GM18520 (cell line): Measurements from ENCODE around the gene SH3D19.
"Not testable (repeated sequence)": the region's sequence is repeated elsewhere in the genome, so short reads cannot be mapped to it uniquely, and the experiment has no call there.

ENCODE experiments used
- ATAC-seq: cut with Tn5 transposase; IDR thresholded peaks from one replicate; pipeline ENCODE4 v1.9.1; 2021; ENCODE audit not compliant: unreplicated experiment

SH3D19 gene

GRCh38 chr4:151323667-151324066, 1.7 kb downstream of the SH3D19 start:
- no peak for ATAC-seq

GRCh38 chr4:151322570-151322969, 2.8 kb downstream of the SH3D19 start:
- ATAC-seq = no peak

DNA sequence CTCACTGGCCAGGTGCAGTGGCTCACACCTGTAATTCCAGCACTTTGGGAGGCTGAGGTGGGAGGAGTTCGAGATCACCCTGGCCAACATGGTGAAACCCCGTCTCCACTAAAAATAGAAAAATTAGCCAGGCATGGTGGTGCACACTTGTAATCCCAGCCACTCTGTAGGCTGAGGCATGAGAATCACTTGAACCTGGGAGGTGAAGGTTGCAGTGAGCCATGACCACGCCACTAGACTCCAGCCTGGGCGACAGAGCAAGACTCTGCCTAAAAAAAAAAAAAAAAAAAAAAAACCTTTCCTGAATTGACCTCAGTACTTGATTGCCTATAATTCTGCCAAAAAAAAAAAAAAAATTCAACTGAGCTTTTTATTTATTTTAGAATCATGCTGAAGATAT, 3.2 kb downstream of the SH3D19 start:
- not testable (repeated sequence) for ATAC-seq

GRCh38 chr4:151321586-151321985, 3.8 kb downstream of the SH3D19 start:
- ATAC-seq = no peak

DNA sequence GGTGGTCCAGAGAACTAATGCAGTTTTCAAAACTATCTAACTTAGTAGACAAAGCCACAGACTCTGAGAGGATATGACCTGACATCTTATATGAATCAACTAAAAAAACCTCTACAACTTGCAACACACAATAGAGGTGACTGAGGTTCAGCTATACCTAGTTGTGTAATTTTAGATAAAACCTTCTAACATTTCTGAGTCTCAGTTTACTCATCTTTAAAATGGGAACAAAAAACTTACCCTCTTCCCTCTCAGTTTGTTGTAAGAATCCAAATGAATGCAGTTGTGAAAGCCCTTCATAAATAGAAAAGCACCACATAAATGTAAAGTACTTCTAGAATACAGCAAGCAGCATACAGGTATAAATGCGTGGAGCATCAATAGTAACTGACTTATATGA, 5.9 kb downstream of the SH3D19 start:
- ATAC-seq = no peak

- ATAC-seq = no peak
These were observed 6.9 kb downstream of the SH3D19 start for GRCh38 chr4:151318307-151319006.

GRCh38 chr4:151316645-151317044, 8.8 kb downstream of the SH3D19 start:
- ATAC-seq = no peak

DNA sequence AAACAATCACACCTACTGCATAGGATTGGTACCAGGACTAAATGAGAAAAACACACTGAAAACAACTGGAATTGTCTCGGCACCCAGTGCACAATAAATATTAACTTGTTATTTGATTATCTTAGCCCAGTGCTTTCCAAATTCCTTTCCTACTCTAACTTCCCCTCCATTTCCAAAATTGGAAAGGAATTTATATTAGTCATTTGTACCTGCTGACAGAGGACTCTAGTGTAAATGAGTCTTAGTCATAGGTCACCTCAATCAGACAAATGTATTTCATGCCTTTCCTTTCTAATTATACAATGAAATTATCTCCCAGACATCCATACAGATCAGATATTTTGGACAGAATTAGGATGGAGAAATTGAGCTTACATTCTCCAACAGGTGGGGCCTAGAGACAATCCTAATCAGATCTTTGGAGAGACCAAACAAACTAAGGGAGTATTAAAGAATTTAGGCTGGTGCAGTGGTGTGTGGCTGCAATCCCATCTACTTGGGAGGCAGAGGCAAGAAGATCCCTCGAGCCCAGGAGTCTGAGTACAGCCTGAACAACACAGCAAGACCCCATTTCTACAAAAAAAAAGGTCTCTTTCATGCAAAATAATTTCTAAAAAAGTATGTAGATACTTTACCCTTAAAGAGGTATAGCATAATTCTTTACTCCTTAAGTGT, 10.1 kb downstream of the SH3D19 start:
- ATAC-seq = no peak

GRCh38 chr4:151314479-151314878, 10.9 kb downstream of the SH3D19 start:
- no peak for ATAC-seq

- no peak for ATAC-seq
These were observed 11.4 kb downstream of the SH3D19 start for GRCh38 chr4:151314010-151314355.

- no peak for ATAC-seq
These were observed 11.9 kb downstream of the SH3D19 start for GRCh38 chr4:151313306-151314009.

DNA sequence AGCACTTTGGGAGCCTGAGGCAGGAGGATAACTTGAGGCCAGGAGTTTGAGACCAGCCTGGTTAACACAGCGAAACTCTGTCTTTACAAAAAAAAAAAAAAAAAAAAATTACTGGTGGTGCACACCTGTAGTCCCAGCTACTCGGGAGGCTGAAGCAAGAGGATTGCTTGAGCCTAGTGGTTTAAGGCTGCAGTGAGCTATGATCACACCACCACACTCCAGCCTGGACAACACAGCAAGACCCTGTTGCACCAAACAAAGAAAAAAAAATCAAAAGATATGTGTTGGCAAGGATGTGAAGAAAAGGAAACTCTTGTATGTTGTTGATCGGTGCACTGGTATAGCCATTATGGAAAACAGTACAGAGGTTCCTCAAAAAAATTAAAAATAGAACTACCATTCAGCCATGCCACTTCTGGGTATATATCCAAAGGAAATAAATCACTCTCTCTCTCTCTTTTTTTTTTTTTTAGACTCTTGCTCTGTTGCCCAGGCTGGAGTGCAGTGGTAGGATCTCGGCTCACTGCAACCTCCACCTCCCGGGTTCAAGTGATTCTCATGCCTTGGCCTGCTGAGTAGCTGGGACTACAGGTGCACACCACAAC, 15.2 kb downstream of the SH3D19 start:
- ATAC-seq = no peak

DNA sequence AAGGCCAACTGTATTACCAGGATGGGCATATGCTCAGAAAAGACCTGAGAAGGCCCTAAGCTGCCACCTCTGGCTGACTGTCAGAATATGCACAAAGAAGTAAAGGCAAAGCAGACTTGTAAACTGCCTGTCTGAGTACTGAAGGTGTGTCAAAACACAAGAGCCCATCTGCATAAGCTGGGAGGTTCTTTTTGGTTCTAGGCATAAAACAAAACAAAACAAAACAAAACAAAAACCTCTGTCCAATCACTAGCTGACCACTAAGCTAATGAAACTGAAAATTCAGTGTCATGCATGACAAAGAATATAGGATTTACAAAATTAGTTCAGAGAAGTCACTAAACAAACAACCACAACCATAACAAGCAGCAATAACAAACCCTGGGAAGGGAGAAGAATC, 20.6 kb downstream of the SH3D19 start:
- peak; percentile 83 for ATAC-seq

DNA sequence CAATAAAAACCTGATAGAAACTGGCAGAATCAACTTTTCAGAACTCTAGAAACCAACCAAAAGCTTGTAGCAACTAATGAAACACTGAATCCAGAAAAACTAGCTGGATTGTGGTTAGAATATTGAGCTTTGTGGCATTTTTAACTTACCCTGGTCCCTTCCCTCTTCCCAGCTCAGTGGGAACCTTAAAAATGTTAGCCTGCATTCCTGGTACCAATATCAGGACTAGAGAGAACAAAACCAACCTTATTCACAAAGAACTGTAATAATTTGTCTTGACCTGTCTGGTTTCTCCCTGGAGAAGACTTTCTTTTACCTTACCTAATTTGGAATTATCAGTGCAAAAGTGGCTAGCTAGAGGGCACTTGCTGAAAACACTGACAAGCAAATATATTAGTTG, 21.2 kb downstream of the SH3D19 start:
- no peak for ATAC-seq

- no peak for ATAC-seq
These were observed 23.0 kb downstream of the SH3D19 start for GRCh38 chr4:151302432-151302831.

- ATAC-seq = no peak
These were observed 28.2 kb downstream of the SH3D19 start for GRCh38 chr4:151297170-151297569.

- no peak for ATAC-seq
These were observed 29.2 kb downstream of the SH3D19 start for GRCh38 chr4:151296227-151296626.

GRCh38 chr4:151294833-151295496, 30.4 kb downstream of the SH3D19 start:
- ATAC-seq = no peak

DNA sequence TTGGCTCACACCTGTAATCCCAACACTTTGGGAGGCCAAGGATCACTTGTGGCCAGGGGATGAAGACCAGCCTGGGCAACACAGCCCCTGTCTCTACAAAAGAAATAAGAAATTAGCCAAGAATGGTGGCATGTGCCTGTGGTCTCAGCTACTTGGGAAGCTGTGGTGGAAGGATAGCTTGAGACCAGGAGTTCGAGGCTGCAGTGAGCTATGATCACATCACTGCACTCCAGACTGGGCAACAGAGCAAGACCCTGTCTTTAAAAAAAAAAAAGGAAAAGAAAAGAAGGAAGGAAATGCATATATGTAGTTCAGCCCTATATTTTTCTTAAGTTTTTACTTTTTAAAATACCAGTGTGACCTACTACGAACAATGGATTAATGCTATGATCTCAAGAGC, 33.4 kb downstream of the SH3D19 start:
- ATAC-seq = no peak

- no peak for ATAC-seq
These were observed 33.9 kb downstream of the SH3D19 start for GRCh38 chr4:151291485-151291884.

GRCh38 chr4:151287409-151287808, 38.0 kb downstream of the SH3D19 start:
- ATAC-seq = no peak
